ENCODE measurements around the gene TBC1D8. TPM values are rescaled to one million over a fixed set of nuclear protein-coding genes. Genes with fewer than 3 reads are reported as not detected.

TBC1D8 gene
- total RNA-seq, 1 donor from 2014 or later, result 20.1 TPM

Other genes with a start within 250 kb of the TBC1D8 start
- 1,183 TPM for gene RPL31, start 149.1 kb downstream of the TBC1D8 start, total RNA-seq
- 24.3 TPM for gene CNOT11, start 101.5 kb upstream of the TBC1D8 start, total RNA-seq
- gene RNF149, start 157.3 kb upstream of the TBC1D8 start, total RNA-seq, result 80.7 TPM
- not detected for gene CREG2, start 236.1 kb upstream of the TBC1D8 start, total RNA-seq